IMR-90 (cell line): ENCODE data around the gene ATXN10. TPM values are rescaled to one million over a fixed set of nuclear protein-coding genes. Genes with fewer than 3 reads are reported as not detected.

ENCODE experiments used
- ATAC-seq: fragments of 200-7000 bp; cut with Tn5 transposase; 2 replicates; pipeline ENCODE4 v1.9.1; 2020; ENCODE audit warnings: low read depth, mild to moderate bottlenecking, moderate library complexity
- BruUV-seq: library from RNA; stranded (reverse); fragments of 400-500 nt; replicated peaks from 2 replicates; lab custom pipeline; 2021; lab: Mats Ljungman, UMichigan
- CTCF ChIA-PET: fragments of 300-600 bp; formaldehyde crosslinking; extraction: SDS; loops from one replicate; lab custom pipeline; 2021; ENCODE audit warnings: antibody characterized with exemption; lab: Yijun Ruan, JAX
- POLR2A ChIA-PET: fragments of 300-600 bp; sonication (Branson Sonifier 250); formaldehyde crosslinking; loops from one replicate; lab custom pipeline; 2022; ENCODE audit warnings: antibody characterized with exemption; ENCODE audit not compliant: unreplicated experiment; lab: Charles Lee
- DNase-seq: peaks from one replicate; pipeline ENCODE4 v3.0.0; 2013
- H2AFZ ChIP-seq: replicated peaks from 2 replicates; pipeline ENCODE3; 2013; ENCODE audit warnings: low read length, mild to moderate bottlenecking; ENCODE audit not compliant: poor library complexity
- H2AK5ac ChIP-seq: 2 replicates; pipeline ENCODE4 v1.6.1; 2013; ENCODE audit warnings: low read depth, low read length, inconsistent platforms
- H2AK9ac ChIP-seq: replicated peaks from 2 replicates; pipeline ENCODE3; 2013; ENCODE audit warnings: mild to moderate bottlenecking, low read depth, low read length, moderate library complexity; ENCODE audit not compliant: poor library complexity
- H2BK120ac ChIP-seq: 2 replicates; pipeline ENCODE4 v1.6.1; 2013; ENCODE audit warnings: low read depth, low read length, inconsistent platforms
- H2BK15ac ChIP-seq: 3 replicates; pipeline ENCODE4 v1.6.1; 2013; ENCODE audit warnings: low read depth, low read length, inconsistent platforms
- H2BK20ac ChIP-seq: 2 replicates; pipeline ENCODE4 v1.6.1; 2013; ENCODE audit warnings: low read depth, mild to moderate bottlenecking, inconsistent platforms, low read length, moderate library complexity
- H2BK5ac ChIP-seq: 2 replicates; pipeline ENCODE4 v1.6.1; 2013; ENCODE audit warnings: mild to moderate bottlenecking, low read depth, low read length, inconsistent platforms; ENCODE audit not compliant: poor library complexity, severe bottlenecking
- H3K14ac ChIP-seq: replicated peaks from 2 replicates; pipeline ENCODE4 v1.6.1; 2013; ENCODE audit warnings: low read depth, low read length, inconsistent platforms
- H3K18ac ChIP-seq: 2 replicates; pipeline ENCODE4 v1.6.1; 2013; ENCODE audit warnings: low read depth, low read length, control low read depth
- H3K23ac ChIP-seq: 2 replicates; pipeline ENCODE4 v1.6.1; 2013; ENCODE audit warnings: low read depth, low read length, inconsistent platforms
- H3K27ac ChIP-seq: 2 replicates; pipeline ENCODE4 v1.5.1; 2013; ENCODE audit warnings: mild to moderate bottlenecking, control low read depth, low read length; ENCODE audit not compliant: insufficient read depth
- H3K27me3 ChIP-seq: 2 replicates; pipeline ENCODE4 v1.6.1; 2013; ENCODE audit warnings: low read length; ENCODE audit not compliant: control insufficient read depth, insufficient read depth
- H3K36me3 ChIP-seq: 2 replicates; pipeline ENCODE4 v1.6.1; 2013; ENCODE audit warnings: low read length, mixed read lengths; ENCODE audit not compliant: control insufficient read depth, insufficient read depth
- H3K4ac ChIP-seq: 2 replicates; pipeline ENCODE4 v1.6.1; 2013; ENCODE audit warnings: low read depth, low read length, inconsistent platforms
- H3K4me1 ChIP-seq: 2 replicates; pipeline ENCODE4 v1.6.1; 2013; ENCODE audit warnings: low read length, mixed read lengths; ENCODE audit not compliant: control insufficient read depth, insufficient read depth
- H3K4me2 ChIP-seq: 2 replicates; pipeline ENCODE4 v1.6.1; 2013; ENCODE audit warnings: low read depth, mild to moderate bottlenecking, control low read depth, low read length, moderate library complexity
- H3K4me3 ChIP-seq: 2 replicates; pipeline ENCODE4 v1.5.1; 2013; ENCODE audit warnings: low read depth, mild to moderate bottlenecking, control low read depth, low read length, moderate library complexity; ENCODE audit not compliant: insufficient read depth
- H3K56ac ChIP-seq: 2 replicates; pipeline ENCODE4 v1.6.1; 2013; ENCODE audit warnings: low read length, inconsistent platforms; ENCODE audit not compliant: insufficient read depth; ENCODE audit errors: extremely low read depth
- H3K79me1 ChIP-seq, 2 experiments: 2 replicates each; pipeline ENCODE4 v1.6.1; 2013; ENCODE audit warnings: low read length in 2 of 2, inconsistent platforms in 1 of 2, low read depth in 1 of 2
- H3K9ac ChIP-seq: 2 replicates; pipeline ENCODE4 v1.6.1; 2013; ENCODE audit warnings: low read depth, low read length, control low read depth
- H3K9me1 ChIP-seq: 2 replicates; pipeline ENCODE4 v1.6.1; 2013; ENCODE audit warnings: low read length, inconsistent platforms; ENCODE audit not compliant: insufficient read depth
- H3K9me3 ChIP-seq: 2 replicates; pipeline ENCODE4 v1.6.1; 2013; ENCODE audit warnings: low read length; ENCODE audit not compliant: control insufficient read depth, insufficient read depth
- H4K20me1 ChIP-seq: 2 replicates; pipeline ENCODE4 v1.6.1; 2013; ENCODE audit warnings: low read length, inconsistent platforms; ENCODE audit not compliant: insufficient read depth
- H4K5ac ChIP-seq: 2 replicates; pipeline ENCODE4 v1.6.1; 2013; ENCODE audit warnings: mild to moderate bottlenecking, low read depth, low read length, control low read depth
- H4K8ac ChIP-seq, 2 experiments: 2 replicates each; pipeline ENCODE4 v1.6.1; 2013; ENCODE audit warnings: low read depth in 2 of 2, low read length in 2 of 2, control low read depth in 1 of 2, inconsistent platforms in 1 of 2
- H4K91ac ChIP-seq: 2 replicates; pipeline ENCODE4 v1.6.1; 2013; ENCODE audit warnings: low read depth, low read length, inconsistent platforms; ENCODE audit not compliant: insufficient read depth
- BHLHE40 ChIP-seq: fragments of 150-350 bp; IDR thresholded peaks from 2 replicates; pipeline ENCODE4 v1.6.1; 2016; ENCODE audit warnings: mild to moderate bottlenecking, low read depth, low read length
- CEBPB ChIP-seq: IDR thresholded peaks from 2 replicates; pipeline ENCODE4 v1.6.1; 2012; ENCODE audit warnings: low read depth, low read length, improper control_type of control experiment
- CHD1 ChIP-seq: IDR thresholded peaks from 2 replicates; pipeline ENCODE4 v1.6.1; 2012; ENCODE audit warnings: low read depth, low read length, improper control_type of control experiment
- CTCF ChIP-seq: conservative IDR thresholded peaks from 2 replicates; pipeline ENCODE4 v1.5.1; 2012; ENCODE audit warnings: mild to moderate bottlenecking, low read depth, low read length, improper control_type of control experiment
- MAFK ChIP-seq: IDR thresholded peaks from 2 replicates; pipeline ENCODE4 v1.6.1; 2012; ENCODE audit warnings: low read depth, low read length, improper control_type of control experiment
- MAZ ChIP-seq: IDR thresholded peaks from 2 replicates; pipeline ENCODE4 v1.6.1; 2012; ENCODE audit warnings: low read depth, mild to moderate bottlenecking, low read length, improper control_type of control experiment, moderate library complexity, borderline replicate concordance
- MXI1 ChIP-seq: IDR thresholded peaks from 2 replicates; pipeline ENCODE4 v1.6.1; 2012; ENCODE audit warnings: low read depth, mild to moderate bottlenecking, low read length, moderate library complexity, borderline replicate concordance
- NFE2L2 ChIP-seq: fragments of 150-350 bp; IDR thresholded peaks from 2 replicates; pipeline ENCODE4 v1.6.1; 2016; ENCODE audit warnings: low read depth, mild to moderate bottlenecking, low read length
- POLR2A ChIP-seq: IDR thresholded peaks from 2 replicates; pipeline ENCODE4 v1.6.1; 2012; ENCODE audit warnings: mild to moderate bottlenecking, low read depth, low read length
- RAD21 ChIP-seq: IDR thresholded peaks from 2 replicates; pipeline ENCODE4 v1.6.1; 2012; ENCODE audit warnings: low read length, improper control_type of control experiment
- RCOR1 ChIP-seq: IDR thresholded peaks from 2 replicates; pipeline ENCODE4 v1.6.1; 2012; ENCODE audit warnings: mild to moderate bottlenecking, low read length, improper control_type of control experiment; ENCODE audit not compliant: insufficient replicate concordance
- RFX5 ChIP-seq: IDR thresholded peaks from 2 replicates; pipeline ENCODE4 v1.8.0; 2012; ENCODE audit warnings: low read depth, mild to moderate bottlenecking, low read length, moderate library complexity
- SMC3 ChIP-seq: fragments of 150-350 bp; IDR thresholded peaks from 2 replicates; pipeline ENCODE4 v1.6.1; 2016; ENCODE audit warnings: low read depth, mild to moderate bottlenecking, antibody characterized with exemption, low read length, moderate library complexity
- USF2 ChIP-seq: fragments of 150-350 bp; IDR thresholded peaks from 2 replicates; pipeline ENCODE4 v1.6.1; 2017; ENCODE audit warnings: mild to moderate bottlenecking, antibody characterized with exemption, low read length, low read depth
- WGBS, 2 experiments: methylation state at CpG; one replicate each; pipeline versions ENCODE4 v1.1.5 to v1.1.7; 2013; ENCODE audit warnings: missing lambda C conversion rate in 2 of 2; ENCODE audit not compliant: insufficient read length in 1 of 2; ENCODE audit errors: extremely low coverage in 2 of 2; 5-methylcytosine and 5-hydroxymethylcytosine counted together
- dilution Hi-C: fragments of 300-500 bp; cut with HindIII; formaldehyde crosslinking; loops from one replicate; pipeline ENCODE4 v1.14.3; 2018; ENCODE audit warnings: low sequenced_read_pairs; ENCODE audit not compliant: unreplicated experiment
- in situ Hi-C: fragments of 300-500 bp; cut with MboI; formaldehyde crosslinking; loops from 3 replicates; pipeline ENCODE4 v1.14.3; 2019; ENCODE audit warnings: low sequenced_read_pairs, inconsistent platforms, mixed read lengths
- intact Hi-C: fragments of 100-400 bp; cut with micrococcal nuclease; formaldehyde crosslinking; loops from 2 replicates; pipeline ENCODE4 v1.10.0; 2022
- polyA plus RNA-seq, 3 experiments: library from polyadenylated mRNA; depleted of rRNA; stranded (reverse); fragments of >200 nt; gene quantifications; 2 replicates each; pipeline ENCODE4 v1.2.3, GENCODE V29; 2012; ENCODE audit warnings: low replicate concordance in 1 of 3
- total RNA-seq: library from RNA; depleted of rRNA; stranded (reverse); fragments of >200 nt; gene quantifications from 2 replicates; pipeline ENCODE4 v1.2.3, GENCODE V29; 2012
- TF ChIP-seq, protein P1 (sequence below): fragments of 150-350 bp; IDR thresholded peaks from 2 replicates; pipeline ENCODE4 v1.6.1; 2016; ENCODE audit warnings: low read depth, mild to moderate bottlenecking, low read length, moderate library complexity, borderline replicate concordance

The ATXN10 gene
- total and polyA plus RNA-seq, 2 of the 4 experiments (the other 2 are of a cell fraction), result 116 to 231 TPM

GRCh38 chr22:45869340-45869847, 197.8 kb downstream of the ATXN10 start:
- no peaks in the 10 kb centered on the region for H3K79me1 ChIP-seq
- H3K9ac ChIP-seq, result no peak overlapping the region
- H2BK20ac ChIP-seq, result no peak overlapping the region
- H3K4ac ChIP-seq, result no peak overlapping the region
- no peak overlapping the region for H2BK120ac ChIP-seq
- H3K23ac ChIP-seq, result no peak overlapping the region
- no peak overlapping the region for H2BK5ac ChIP-seq
- ChIA-PET CTCF (no interaction called here), POLR2A (no interaction called here)
- TF ChIP-seq POLR2A (no peak), MXI1 (no peak), MAZ (no peak), CEBPB (no peak), USF2 (no peak), NFE2L2 (no peak), CTCF (no peak), MAFK (no peak), RFX5 (no peak), RCOR1 (no peak), CHD1 (no peak), SMC3 (no peak), BHLHE40 (no peak), RAD21 (no peak)
- TF ChIP-seq, protein P1, sequence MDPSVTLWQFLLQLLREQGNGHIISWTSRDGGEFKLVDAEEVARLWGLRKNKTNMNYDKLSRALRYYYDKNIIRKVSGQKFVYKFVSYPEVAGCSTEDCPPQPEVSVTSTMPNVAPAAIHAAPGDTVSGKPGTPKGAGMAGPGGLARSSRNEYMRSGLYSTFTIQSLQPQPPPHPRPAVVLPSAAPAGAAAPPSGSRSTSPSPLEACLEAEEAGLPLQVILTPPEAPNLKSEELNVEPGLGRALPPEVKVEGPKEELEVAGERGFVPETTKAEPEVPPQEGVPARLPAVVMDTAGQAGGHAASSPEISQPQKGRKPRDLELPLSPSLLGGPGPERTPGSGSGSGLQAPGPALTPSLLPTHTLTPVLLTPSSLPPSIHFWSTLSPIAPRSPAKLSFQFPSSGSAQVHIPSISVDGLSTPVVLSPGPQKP, result no peak
- H3K27ac ChIP-seq, result no peak overlapping the region
- ATAC-seq (no peak), DNase-seq (no peak)
- no TSS peak for BruUV-seq
- dilution Hi-C loops (no loop called here), intact Hi-C loops (no loop called here), in situ Hi-C loops (loop anchor here (10.0 kb wide), 1 partner anchor 225 kb away; no protein-coding TSS in a partner anchor)
- no peaks in the 10 kb centered on the region for H3K36me3 ChIP-seq
- H2AK5ac ChIP-seq, result no peak overlapping the region
- no peak overlapping the region for H3K56ac ChIP-seq
- H3K14ac ChIP-seq, result no peak overlapping the region
- H4K91ac ChIP-seq, result no peak overlapping the region
- peaks cover 48% of the 10 kb centered on the region for H3K27me3 ChIP-seq
- no peak overlapping the region for H3K4me3 ChIP-seq
- H3K9me1 ChIP-seq, result no peaks in the 10 kb centered on the region
- no peak overlapping the region for H3K18ac ChIP-seq
- H2AFZ ChIP-seq, result no peak overlapping the region
- H3K9me3 ChIP-seq, result peaks cover 10% of the 10 kb centered on the region
- H2BK15ac ChIP-seq, result no peak overlapping the region
- 58% methylated on average over 5 of the region's 13 CpGs; no CpG with 5 or more reads in 1 of the 2 experiments for WGBS, 2 experiments
- H3K4me2 ChIP-seq, result no peak overlapping the region
- no peak overlapping the region for H4K5ac ChIP-seq
- H4K8ac ChIP-seq, result no peak overlapping the region
- H2AK9ac ChIP-seq, result no peak overlapping the region
- H4K20me1 ChIP-seq, result peaks cover 19% of the 10 kb centered on the region
- no peaks in the 10 kb centered on the region; the same call in 1 of the 2 replicates for H3K4me1 ChIP-seq
